H54 (cell line): ENCODE results near the gene OGFOD1.
"Not testable (repeated sequence)": the region's sequence is repeated elsewhere in the genome, so short reads cannot be mapped to it uniquely, and the experiment has no call there.

Experiments used
- DNase-seq: peaks from one replicate; pipeline ENCODE4 v3.0.0; 2011; ENCODE audit warnings: low spot score, mixed read lengths; ENCODE audit not compliant: insufficient read length
- FAIRE-seq: peaks from 3 replicates; lab custom pipeline; 2011; peaks lifted over from hg19 to GRCh38; lab: Jason Lieb, UNC
- POLR2A ChIP-seq: IDR thresholded peaks from 2 replicates; pipeline ENCODE4 v1.6.1; 2011; ENCODE audit warnings: low read depth, mild to moderate bottlenecking, low read length

OGFOD1 gene

DNA sequence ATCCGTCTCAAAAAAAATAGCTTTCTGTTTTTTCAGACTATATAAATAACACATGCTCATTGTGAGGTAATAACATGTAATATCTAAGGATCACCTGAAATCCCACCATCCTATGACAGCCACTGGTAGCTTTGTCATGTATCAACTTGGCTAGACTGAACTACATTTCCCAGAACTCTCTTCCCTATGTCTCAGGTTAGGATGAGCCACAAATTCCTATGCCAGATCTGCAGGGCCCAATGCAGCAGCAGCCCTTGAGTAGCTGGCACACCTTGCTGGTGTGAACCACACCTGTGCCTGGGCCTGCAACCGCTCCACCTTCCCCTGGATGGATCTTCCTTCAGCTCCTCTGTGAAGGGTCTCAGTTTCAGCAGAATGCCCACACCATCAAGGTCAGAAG lies 28.1 kb downstream of the OGFOD1 start:
- DNase-seq (no peak), FAIRE-seq (no peak)
- no peak for TF ChIP-seq POLR2A

DNA sequence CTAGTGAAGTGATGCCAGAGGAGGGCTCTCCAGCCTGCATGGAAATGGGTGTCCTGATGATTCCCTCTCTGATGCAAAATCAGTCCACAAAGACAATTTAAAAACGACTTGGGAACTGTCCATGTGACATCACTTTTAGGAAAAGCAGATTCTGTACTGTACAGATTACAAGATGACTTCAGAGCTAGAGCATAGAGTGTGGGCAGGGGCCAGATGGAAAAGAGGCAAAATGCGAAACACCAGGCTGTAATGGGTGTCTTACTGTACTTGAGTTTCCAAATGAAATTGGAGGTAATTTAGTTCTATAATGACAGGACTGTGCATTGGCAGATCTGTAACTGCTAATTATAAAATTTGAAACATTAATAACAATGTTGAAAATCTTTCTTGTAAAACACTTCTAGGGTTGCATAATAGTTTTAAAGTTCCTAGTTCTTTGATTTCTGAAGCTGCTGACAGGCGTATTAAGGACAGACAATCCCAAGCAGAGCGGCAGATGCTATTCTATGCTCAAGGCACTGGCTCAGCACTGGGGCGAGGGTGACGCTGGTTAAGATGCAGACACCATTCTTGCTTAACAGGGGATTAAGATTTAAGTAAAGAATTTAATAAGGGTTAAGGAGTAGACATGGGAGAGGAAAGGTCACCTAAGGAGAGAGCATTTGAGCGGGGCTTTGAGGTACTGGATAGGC lies 29.6 kb downstream of the OGFOD1 start:
- no peak for TF ChIP-seq POLR2A
- no peak for DNase-seq
- no peak for FAIRE-seq

DNA sequence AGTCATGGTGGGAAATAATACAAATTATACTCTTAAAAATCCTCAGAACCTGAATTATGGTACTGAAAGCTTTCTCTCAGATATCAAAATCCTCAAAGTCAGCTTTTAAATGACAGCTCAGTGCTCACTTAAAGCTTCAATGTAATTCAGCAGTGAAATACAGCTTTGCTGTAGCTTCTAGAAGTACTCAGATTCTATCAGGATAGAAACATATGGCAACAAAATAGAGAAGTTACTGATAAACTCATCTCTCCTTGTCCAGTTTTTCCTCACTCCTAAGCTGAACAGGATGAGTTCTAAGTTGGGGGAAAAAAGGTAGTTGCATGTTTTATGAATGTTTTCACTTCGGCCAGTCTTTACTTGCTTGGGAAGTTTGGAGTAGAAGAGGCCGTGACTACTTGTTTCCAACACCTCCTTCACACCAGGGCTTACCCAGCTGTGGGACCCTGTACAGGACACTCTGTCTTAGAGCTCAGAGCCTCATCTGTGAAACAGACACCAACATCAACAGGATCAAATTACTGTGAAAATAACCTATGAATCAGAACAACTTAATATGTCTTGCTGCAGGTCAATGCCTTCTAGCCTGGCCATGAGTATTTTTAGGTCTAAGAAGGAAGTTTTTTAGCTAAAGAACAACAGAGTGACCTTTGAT lies 30.2 kb downstream of the OGFOD1 start:
- no peak for TF ChIP-seq POLR2A
- no peak for DNase-seq
- no peak for FAIRE-seq

DNA sequence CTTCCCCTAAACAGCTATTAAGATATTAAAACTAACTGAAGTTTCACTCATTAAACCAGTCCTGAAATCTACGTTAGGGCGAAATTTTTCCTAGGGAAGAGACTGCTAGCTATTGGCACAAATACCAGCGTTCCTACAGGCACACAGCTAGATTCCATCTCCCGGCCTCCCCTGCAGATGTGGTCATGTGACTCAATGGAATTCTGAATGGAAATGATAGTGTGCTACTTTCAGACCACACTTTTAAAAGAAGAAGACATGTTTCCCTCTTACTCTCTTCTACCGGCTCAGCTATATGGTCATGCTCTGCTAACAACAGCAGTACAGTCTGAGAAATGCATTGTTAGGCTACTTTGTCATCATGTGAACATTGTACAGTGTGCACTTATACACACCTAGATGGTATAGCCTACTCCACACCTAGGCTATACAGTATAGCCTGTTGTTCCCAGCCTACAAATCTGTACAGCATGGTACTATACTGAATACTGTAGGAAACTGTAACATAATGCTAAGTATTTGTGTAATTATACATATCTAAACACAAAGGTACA lies 31.4 kb downstream of the OGFOD1 start:
- peak; percentile 15 for FAIRE-seq
- no peak for TF ChIP-seq POLR2A
- DNase-seq: no peak

DNA sequence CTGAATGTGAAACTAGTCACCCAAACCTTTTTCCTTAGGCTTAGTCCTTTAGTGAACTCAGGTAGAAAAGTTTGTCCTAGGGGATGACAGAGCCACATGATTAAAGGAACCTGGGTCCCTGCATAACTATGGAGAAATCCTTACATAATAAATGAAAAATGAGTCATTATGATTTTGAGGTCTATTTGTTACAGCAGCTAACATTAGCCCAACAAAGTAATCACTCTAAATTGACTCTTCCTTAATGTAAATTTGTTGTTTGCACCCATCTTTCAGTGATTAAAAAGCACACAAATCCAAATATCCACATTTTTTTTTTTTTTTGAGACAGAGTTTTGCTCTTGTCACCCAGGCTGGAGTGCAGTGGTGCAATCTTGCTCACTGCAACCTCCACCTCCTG lies 32.0 kb downstream of the OGFOD1 start:
- FAIRE-seq: no peak
- no peak for TF ChIP-seq POLR2A

DNA sequence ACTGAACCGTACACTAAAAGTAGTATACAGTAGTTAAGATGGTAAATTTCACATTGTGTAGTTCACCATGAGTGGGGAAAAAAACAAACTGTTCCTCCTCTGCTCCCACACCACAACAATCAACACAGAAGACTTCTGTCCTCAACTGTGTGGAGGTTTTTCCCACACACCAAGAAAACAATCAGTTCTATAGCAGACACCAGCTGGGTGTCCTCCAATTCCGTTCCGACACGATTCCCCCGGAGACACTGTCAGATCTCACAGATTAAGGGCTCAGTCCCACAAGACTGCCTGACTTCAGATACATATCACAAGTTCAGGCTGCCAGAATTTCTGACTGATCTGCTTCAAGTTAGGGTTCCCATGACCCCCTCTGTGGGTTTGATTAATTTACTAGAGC lies 36.7 kb downstream of the OGFOD1 start:
- no peak for TF ChIP-seq POLR2A
- DNase-seq: no peak
- FAIRE-seq: no peak

More for the DNA sequence above, 32.0 kb downstream of the OGFOD1 start:
- no peak for DNase-seq

DNA sequence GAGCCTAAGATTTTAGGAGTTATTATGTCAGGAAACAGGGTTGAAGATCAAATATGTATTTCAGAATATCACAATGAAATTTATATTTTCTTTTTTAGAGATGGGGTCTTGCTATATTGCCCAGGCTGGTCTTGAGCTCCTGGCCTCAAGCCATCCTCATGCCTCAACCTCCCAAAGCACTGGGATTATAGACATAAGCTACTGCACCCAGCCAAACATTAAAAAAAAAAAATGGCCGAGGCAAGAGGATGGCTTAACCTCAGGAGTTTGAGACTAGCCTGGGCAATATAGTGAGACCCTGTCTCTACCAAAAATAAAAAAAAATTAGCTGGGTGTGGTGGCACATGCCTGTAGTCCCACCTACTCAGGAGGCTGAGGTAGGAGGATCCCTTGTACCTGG lies 37.5 kb downstream of the OGFOD1 start:
- not testable (repeated sequence) for FAIRE-seq, DNase-seq

DNA sequence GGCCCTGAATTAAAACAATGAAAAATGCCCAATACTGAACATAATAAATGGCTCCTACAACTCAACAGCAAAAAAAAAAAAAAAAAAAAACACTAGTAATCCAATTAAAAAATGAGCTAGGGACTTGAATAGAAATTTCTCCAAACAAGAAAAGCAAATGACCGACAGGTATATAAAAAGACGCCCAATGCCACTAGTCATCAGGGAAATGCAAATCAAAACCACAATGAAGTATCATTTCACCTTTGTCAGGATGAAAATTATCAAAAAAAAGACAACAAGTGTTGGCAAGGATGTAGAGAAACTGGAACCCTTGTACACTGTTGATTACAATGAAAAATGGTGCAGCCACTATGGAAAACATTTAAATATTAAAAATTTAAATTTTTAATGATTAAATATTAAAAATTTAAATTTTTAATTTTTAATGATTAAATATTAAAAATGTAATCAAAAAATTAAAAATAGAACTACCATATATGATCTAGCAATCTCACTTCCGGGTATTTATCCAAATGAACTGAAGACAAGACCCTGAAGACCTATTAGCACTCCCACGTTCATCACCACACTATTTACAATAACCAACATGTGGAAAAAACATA lies 40.4 kb downstream of the OGFOD1 start:
- TF ChIP-seq POLR2A: no peak
- DNase-seq (no peak), FAIRE-seq (no peak)

DNA sequence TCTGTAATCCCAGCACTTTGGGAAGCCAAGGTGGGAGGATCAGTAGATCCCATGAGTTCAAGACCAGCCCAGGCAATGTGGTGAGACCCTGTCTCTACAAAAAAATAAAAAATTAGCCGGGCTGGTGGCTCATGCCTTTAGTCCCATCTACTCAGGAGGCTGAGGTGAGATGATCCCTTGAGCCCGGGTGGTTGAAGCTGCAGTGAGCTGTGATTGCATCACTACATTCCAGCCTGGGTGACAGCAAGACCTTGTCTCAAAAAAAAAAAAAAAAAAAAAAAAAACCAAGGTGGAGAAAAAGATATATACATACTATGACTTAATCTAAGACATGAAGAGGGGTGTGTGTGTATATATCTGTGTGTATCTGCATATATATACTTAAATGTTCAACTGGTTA lies 41.8 kb downstream of the OGFOD1 start:
- no peak for FAIRE-seq
- no peak for DNase-seq
- no peak for TF ChIP-seq POLR2A

DNA sequence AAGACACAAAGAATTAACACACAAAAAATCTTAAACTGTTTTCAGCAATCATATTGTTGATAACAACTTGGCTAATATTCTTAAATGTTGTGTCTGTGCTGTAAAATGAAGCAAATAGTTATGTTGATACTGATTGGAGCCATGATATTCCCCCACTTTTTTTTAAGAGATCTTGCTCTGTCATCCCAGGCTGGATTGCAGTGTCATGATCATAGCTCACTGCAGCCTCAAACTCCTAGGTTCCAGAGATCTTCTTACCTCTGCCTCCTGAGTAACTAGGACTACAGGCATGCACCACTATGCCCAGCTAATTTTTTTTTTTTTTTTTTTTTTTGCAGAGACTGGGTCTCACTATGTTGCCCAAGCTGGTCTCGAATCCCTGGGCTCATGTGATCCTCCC lies 42.5 kb downstream of the OGFOD1 start:
- no peak for TF ChIP-seq POLR2A
- peak; percentile 53 for FAIRE-seq

DNA sequence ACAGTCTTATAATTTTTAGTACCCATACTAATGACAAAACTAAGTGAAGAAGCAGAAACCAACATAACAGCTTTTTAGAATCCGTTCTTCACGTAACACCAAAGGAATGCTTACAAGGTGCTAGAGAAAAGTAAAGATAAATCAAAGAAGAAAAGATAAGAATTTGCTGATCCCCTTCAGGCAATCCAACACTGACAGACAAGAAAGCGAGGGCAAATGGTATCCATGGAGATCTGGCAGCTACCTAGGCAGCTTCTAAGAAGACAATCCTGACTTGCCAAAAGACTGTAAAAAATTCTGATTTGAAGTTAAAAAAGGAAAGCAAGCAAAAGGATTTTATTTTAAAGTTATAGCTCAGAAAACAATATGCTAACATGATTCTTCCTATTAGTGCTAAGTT lies 53.8 kb downstream of the OGFOD1 start:
- no peak for FAIRE-seq
- no peak for DNase-seq
- no peak for TF ChIP-seq POLR2A

More for the DNA sequence above, 42.5 kb downstream of the OGFOD1 start:
- no peak for DNase-seq

DNA sequence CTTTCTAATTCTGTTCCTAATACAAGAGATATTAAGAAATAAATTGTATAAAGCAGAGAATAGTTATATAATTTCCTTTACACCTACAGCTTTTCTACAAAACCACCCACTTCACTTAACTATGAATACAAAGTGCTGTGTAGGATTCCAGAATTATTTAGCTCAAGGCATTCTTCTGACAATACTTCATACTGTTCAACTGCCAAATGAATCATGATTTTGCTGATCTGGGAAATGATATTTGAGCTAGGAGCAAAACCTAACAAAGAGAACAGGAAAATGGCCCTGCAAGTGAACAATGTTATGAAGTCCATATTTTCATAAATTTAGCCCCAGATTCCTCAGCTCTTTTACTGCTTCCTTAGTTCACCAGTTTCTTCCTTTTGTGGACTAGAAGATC lies 55.6 kb downstream of the OGFOD1 start:
- TF ChIP-seq POLR2A: no peak
- DNase-seq (no peak), FAIRE-seq (peak; percentile 91)

DNA sequence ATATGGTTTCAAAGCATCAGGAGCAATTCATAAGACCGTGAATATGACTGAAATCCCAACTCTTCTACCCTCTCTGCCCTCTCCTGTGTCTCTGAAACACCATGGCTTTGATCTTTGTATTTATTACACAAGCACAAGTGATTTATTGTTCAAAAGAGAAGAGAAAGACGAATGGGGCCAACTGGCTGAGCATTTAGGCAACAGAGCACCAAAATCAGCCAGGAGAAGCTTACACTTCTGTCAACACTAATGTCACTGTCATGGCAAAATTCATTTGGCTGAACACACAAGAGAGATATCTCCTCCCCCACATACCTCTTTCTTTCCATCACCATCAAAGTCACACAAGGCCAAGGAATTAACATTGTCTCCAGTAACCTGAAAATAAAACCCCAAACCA lies 59.2 kb downstream of the OGFOD1 start:
- FAIRE-seq (peak; percentile 58), DNase-seq (no peak)
- no peak for TF ChIP-seq POLR2A

DNA sequence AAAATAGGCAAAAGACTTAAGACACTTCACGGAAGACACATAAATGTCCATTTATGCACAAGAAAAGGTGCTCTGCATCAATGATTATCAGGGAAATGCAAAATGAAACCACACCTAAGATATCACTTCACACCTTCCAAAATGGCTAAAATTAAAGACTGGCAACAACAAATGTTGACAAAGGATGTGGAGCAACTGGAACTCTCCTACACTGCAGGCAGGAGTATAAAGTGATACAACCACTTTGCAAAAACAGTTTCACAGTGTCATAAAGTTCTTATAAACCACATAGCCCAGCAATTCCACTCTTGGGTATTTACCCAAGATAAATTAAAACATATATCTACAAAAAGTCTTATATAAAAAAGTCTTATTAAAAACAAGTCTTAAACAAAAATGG lies 60.7 kb downstream of the OGFOD1 start:
- FAIRE-seq (no peak), DNase-seq (no peak)
- TF ChIP-seq POLR2A: no peak
